Hematopoietic multipotent progenitor cell treated with erythropoietin and hydrocortisone succinate and interleukin-3 and kit ligand, for 15 days (in vitro differentiated cells): ENCODE measurements around the gene GRPEL2.
"Not testable (repeated sequence)": the region's sequence is repeated elsewhere in the genome, so short reads cannot be mapped to it uniquely, and the experiment has no call there.

Experiments
- DNase-seq: peaks from one replicate; pipeline ENCODE4 v3.0.0-alpha.2; 2015; ENCODE audit warnings: low spot score

GRPEL2 gene

GRCh38 chr5:149376711-149377447 is 31.6 kb downstream of the GRPEL2 start:
- no peak for DNase-seq

GRCh38 chr5:149378241-149378820 is 33.0 kb downstream of the GRPEL2 start:
- no peak for DNase-seq

- DNase-seq, result no peak
Measured at GRCh38 chr5:149379177-149379761, 34.0 kb downstream of the GRPEL2 start, which contains the start of gene IL17B. IL17B (minus strand) TSS chr5:149379292; CDS start chr5:149379225, 67 bp downstream.

- DNase-seq, result no peak
Measured at GRCh38 chr5:149379818-149380374, 34.6 kb downstream of the GRPEL2 start.

GRCh38 chr5:149380466-149381121 is 35.3 kb downstream of the GRPEL2 start:
- DNase-seq, result no peak

GRCh38 chr5:149381261-149381985 is 36.1 kb downstream of the GRPEL2 start:
- no peak for DNase-seq

- peak; percentile 65 for DNase-seq
Measured at GRCh38 chr5:149381986-149382338, 36.7 kb downstream of the GRPEL2 start.

- DNase-seq, result no peak
Measured at GRCh38 chr5:149382517-149383220, 37.4 kb downstream of the GRPEL2 start.

GRCh38 chr5:149383399-149383798 is 38.1 kb downstream of the GRPEL2 start:
- no peak for DNase-seq

GRCh38 chr5:149386166-149386565 is 40.9 kb downstream of the GRPEL2 start:
- DNase-seq, result no peak

GRCh38 chr5:149387081-149387631 is 41.9 kb downstream of the GRPEL2 start:
- DNase-seq, result no peak

GRCh38 chr5:149387982-149388381 is 42.7 kb downstream of the GRPEL2 start:
- no peak for DNase-seq

- DNase-seq, result no peak
Measured at GRCh38 chr5:149388498-149389190, 43.3 kb downstream of the GRPEL2 start.

- no peak for DNase-seq
Measured at GRCh38 chr5:149389552-149390495, 44.5 kb downstream of the GRPEL2 start.

- not testable (repeated sequence) for DNase-seq
Measured at GRCh38 chr5:149391076-149391475, 45.8 kb downstream of the GRPEL2 start.

- DNase-seq, result no peak
Measured at GRCh38 chr5:149391524-149391923, 46.2 kb downstream of the GRPEL2 start.

- DNase-seq, result no peak
Measured at GRCh38 chr5:149392718-149393117, 47.4 kb downstream of the GRPEL2 start.

GRCh38 chr5:149394996-149395395 is 49.7 kb downstream of the GRPEL2 start:
- not testable (repeated sequence) for DNase-seq

GRCh38 chr5:149397530-149397929 is 52.2 kb downstream of the GRPEL2 start:
- no peak for DNase-seq
